ENCODE measurements around the gene BTG4.

The BTG4 gene

GRCh38 chr11:111555255-111555654 is 43.1 kb upstream of the BTG4 start:
- TF ChIP-seq CTCF (IDR thresholded peaks at IDR 0.05; ENCODE audit: insufficient read depth, missing control alignments) = no peak

GRCh38 chr11:111554532-111554931 is 42.3 kb upstream of the BTG4 start:
- FAIRE-seq = no peak
- no peak for TF ChIP-seq CTCF (IDR thresholded peaks at IDR 0.05; ENCODE audit: insufficient read depth, missing control alignments)

More at GRCh38 chr11:111555255-111555654, 43.1 kb upstream of the BTG4 start:
- no peak for FAIRE-seq
- no peak for DNase-seq (ENCODE audit: insufficient read length, low spot score)

GRCh38 chr11:111550258-111550657 is 38.1 kb upstream of the BTG4 start:
- no peak for DNase-seq (ENCODE audit: insufficient read length, low spot score)
- FAIRE-seq = no peak
- TF ChIP-seq CTCF (IDR thresholded peaks at IDR 0.05; ENCODE audit: insufficient read depth, missing control alignments) = no peak

More at GRCh38 chr11:111554532-111554931, 42.3 kb upstream of the BTG4 start:
- no peak for DNase-seq (ENCODE audit: insufficient read length, low spot score)

- FAIRE-seq (no peak), DNase-seq (ENCODE audit: insufficient read length, low spot score) (no peak)
- no peak for TF ChIP-seq CTCF (IDR thresholded peaks at IDR 0.05; ENCODE audit: insufficient read depth, missing control alignments)
These were observed 37.6 kb upstream of the BTG4 start for GRCh38 chr11:111549869-111550203.

GRCh38 chr11:111549196-111549868 is 37.1 kb upstream of the BTG4 start:
- TF ChIP-seq CTCF (IDR thresholded peaks at IDR 0.05; ENCODE audit: insufficient read depth, missing control alignments) = no peak
- FAIRE-seq = no peak
- no peak for DNase-seq (ENCODE audit: insufficient read length, low spot score)

- DNase-seq (ENCODE audit: insufficient read length, low spot score) = no peak
These were observed 36.3 kb upstream of the BTG4 start for GRCh38 chr11:111548525-111548924.

More at GRCh38 chr11:111548525-111548924, 36.3 kb upstream of the BTG4 start:
- FAIRE-seq = no peak
- TF ChIP-seq CTCF (IDR thresholded peaks at IDR 0.05; ENCODE audit: insufficient read depth, missing control alignments) = no peak

All from D721Med (cell line).